ENCODE results near the gene ECE2. TPM values are rescaled to one million over a fixed set of nuclear protein-coding genes. Genes with fewer than 3 reads are reported as not detected.

ECE2 gene
- polyA plus RNA-seq, 4 donors: not detected

- DNase-seq (ENCODE audit: low read depth in 4 of 4, low spot score in 3 of 4): no peak
Observed at GRCh38 chr3:184239708-184240107, 36.1 kb upstream of the ECE2 start.

GRCh38 chr3:184240384-184241140 is 35.3 kb upstream of the ECE2 start:
- no peak for DNase-seq (ENCODE audit: low read depth in 4 of 4, low spot score in 3 of 4)

- DNase-seq (ENCODE audit: low read depth in 4 of 4, low spot score in 3 of 4): no peak
Observed at GRCh38 chr3:184241141-184241446, 34.7 kb upstream of the ECE2 start.

GRCh38 chr3:184241447-184242296 is 34.1 kb upstream of the ECE2 start:
- no peak for DNase-seq (ENCODE audit: low read depth in 4 of 4, low spot score in 3 of 4)

GRCh38 chr3:184242297-184242685 is 33.5 kb upstream of the ECE2 start:
- no peak for DNase-seq (ENCODE audit: low read depth in 4 of 4, low spot score in 3 of 4)

- peak in 2 of 4 donors; percentile 77 to 79 for DNase-seq (ENCODE audit: low read depth in 4 of 4, low spot score in 3 of 4)
Observed at GRCh38 chr3:184248454-184249411, 27.1 kb upstream of the ECE2 start, which contains the start of gene ALG3. TSS of gene ALG3 (minus strand) at chr3:184248962. CDS start at chr3:184248940, 22 bp downstream.

- peak; percentile 76 to 89 (median 84) for DNase-seq (ENCODE audit: low read depth in 4 of 4, low spot score in 3 of 4)
Observed at GRCh38 chr3:184249412-184250166, 26.2 kb upstream of the ECE2 start, which contains the start of gene EEF1AKMT4. TSS of gene EEF1AKMT4 (plus strand) at chr3:184249672. CDS start at chr3:184249695, 23 bp downstream.

GRCh38 chr3:184250167-184250828 is 25.5 kb upstream of the ECE2 start:
- DNase-seq (ENCODE audit: low read depth in 4 of 4, low spot score in 3 of 4): peak in 1 of 4 donors; percentile 70

- no peak for DNase-seq (ENCODE audit: low read depth in 4 of 4, low spot score in 3 of 4)
Observed at GRCh38 chr3:184255291-184256039, 20.4 kb upstream of the ECE2 start.

GRCh38 chr3:184257083-184257915 is 18.5 kb upstream of the ECE2 start:
- DNase-seq (ENCODE audit: low read depth in 4 of 4, low spot score in 3 of 4): no peak

GRCh38 chr3:184258926-184259325 is 16.9 kb upstream of the ECE2 start:
- DNase-seq (ENCODE audit: low read depth in 4 of 4, low spot score in 3 of 4): no peak

- no peak for DNase-seq (ENCODE audit: low read depth in 4 of 4, low spot score in 3 of 4)
Observed at GRCh38 chr3:184259396-184259877, 16.4 kb upstream of the ECE2 start.

GRCh38 chr3:184259878-184260723 is 15.7 kb upstream of the ECE2 start:
- DNase-seq (ENCODE audit: low read depth in 4 of 4, low spot score in 3 of 4): no peak

GRCh38 chr3:184260724-184261269 is 15.0 kb upstream of the ECE2 start:
- DNase-seq (ENCODE audit: low read depth in 4 of 4, low spot score in 3 of 4): no peak

- no peak for DNase-seq (ENCODE audit: low read depth in 4 of 4, low spot score in 3 of 4)
Observed at GRCh38 chr3:184261270-184261853, 14.5 kb upstream of the ECE2 start, which contains the start of gene CAMK2N2. TSS of gene CAMK2N2 (minus strand) at chr3:184261553. CDS start at chr3:184261285, 268 bp downstream.
